Kidney tubule cell (primary cell): ENCODE measurements around the gene GRHPR.
A peak's percentile ranks its signal among the peaks of the same experiment; 100 is the strongest.
"Not testable (repeated sequence)": the region's sequence is repeated elsewhere in the genome, so short reads cannot be mapped to it uniquely, and the experiment has no call there.

ENCODE experiments used
- DNase-seq: peaks from one replicate; pipeline ENCODE4 v3.0.0-alpha.2; 2018; ENCODE audit warnings: low spot score

GRHPR gene

GRCh38 chr9:37447111-37447510 lies 24.6 kb downstream of the GRHPR start:
- DNase-seq = no peak

DNA sequence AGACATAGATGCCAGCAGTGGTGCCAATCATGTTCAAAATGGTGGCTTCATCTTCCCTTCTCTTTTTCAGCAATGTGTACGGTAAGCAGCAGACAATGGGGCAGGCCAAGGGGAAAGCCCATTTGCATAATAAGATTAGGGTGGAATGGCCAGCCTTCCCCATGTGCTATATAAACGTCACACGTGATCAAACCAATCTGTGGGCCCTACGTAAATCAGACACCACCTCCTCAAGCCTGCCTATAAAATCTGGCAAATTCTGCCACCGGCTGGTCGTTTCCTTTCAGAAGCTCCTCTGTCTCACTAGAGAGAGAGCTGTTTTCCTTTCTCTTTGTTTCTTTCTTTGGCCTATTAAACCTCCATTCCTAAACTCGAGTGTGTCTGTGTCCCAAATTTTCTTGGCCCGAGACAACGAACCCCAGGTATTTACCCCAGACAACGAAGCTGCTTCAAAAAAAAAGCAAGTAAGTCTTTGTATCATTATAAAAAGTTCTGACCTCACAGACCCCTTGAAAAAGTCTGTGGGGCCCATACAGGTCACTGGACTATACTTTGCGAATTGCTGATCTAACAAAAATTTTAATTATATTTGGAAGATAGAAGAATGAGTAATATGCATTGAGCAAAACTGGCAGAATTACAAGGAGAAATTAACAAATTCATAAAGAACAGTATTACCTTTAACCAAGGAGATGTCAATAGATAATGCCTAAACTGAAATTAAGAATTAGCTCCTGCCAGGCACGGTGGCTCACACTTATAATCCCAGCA lies 27.6 kb downstream of the GRHPR start:
- DNase-seq = no peak

- no peak for DNase-seq
Measured at GRCh38 chr9:37451628-37452027, 29.1 kb downstream of the GRHPR start.

GRCh38 chr9:37452611-37453010 lies 30.1 kb downstream of the GRHPR start:
- no peak for DNase-seq

DNA sequence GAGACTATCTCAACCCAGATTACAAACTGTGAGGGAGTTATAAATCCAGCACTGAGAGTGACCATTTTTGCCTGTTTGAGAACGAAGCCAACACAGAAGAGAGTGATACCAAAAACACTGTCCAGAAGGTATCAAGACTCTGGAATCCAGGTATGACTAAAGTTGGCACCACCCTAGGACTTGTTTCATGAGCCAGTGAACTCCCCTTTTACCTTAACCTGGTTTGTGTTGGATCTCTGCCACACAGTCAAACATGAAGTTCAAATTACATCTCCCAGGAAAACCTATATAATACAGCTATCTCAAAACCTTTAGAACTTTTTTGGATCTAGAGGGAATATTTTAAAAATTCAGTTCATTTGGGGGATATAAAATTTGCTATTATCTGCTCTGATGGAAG lies 31.3 kb downstream of the GRHPR start:
- DNase-seq = peak; percentile 26

DNA sequence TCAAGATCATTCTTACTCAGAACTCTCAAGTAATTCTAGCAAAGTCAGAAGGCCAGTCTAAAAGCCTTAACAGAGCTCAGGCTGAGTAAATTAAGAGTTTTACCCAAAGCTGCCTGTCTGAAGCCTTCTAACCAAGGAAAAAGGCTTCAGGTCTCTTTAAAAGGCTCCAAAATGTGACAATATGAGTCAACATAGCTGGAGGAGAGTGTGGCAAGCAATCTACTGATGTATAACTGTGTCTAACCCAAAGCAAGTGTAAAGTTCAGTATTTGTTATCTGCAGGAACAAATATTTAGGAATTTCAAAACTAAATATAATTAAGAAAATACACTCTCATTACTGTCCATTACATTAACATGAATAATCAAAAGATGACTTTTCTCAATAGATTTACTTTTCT lies 31.7 kb downstream of the GRHPR start:
- peak; percentile 17 for DNase-seq

- DNase-seq = peak; percentile 40
Measured at GRCh38 chr9:37455884-37456647, 33.6 kb downstream of the GRHPR start.

GRCh38 chr9:37456817-37457216 lies 34.3 kb downstream of the GRHPR start:
- DNase-seq = no peak

GRCh38 chr9:37464006-37464405 lies 41.5 kb downstream of the GRHPR start:
- DNase-seq = no peak

DNA sequence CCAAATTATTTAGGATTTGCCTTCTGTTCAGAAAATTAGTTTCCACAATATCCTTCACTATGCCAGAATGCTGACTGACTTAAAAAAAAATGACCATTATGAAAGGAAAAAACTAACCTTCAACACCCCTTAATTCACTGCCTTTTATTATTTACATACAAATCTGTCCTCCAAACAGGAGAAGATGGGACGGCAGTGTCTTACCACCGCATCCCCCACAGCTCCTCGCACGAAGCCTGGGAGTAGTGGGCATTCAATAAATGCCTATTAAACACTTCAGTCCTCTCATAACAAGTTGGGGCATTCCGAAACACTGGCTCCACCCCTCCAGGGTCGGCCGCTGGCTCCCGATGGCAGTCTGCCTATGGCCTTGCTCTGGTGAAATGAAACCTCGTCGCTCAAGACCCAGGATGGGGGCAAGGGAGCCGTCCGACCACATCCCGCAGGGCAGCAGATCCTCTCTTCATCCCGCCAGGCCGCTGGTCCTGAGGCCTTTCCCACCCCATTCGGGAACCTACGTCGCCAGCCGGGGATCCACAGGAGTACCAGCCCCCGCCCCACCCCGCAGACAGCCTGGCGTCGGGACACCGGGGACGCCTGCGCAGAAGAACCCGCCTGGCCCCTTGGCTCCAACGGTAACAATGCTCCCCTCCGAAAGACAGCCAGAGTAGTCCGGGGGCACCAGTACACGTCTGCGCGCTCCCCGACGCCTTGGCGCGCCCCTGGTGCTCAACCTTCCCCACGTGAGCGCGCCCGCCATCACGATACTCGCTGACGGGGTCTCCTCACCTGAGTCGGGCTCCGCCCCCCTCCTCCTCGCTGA lies 42.1 kb downstream of the GRHPR start:
- DNase-seq = no peak

DNA sequence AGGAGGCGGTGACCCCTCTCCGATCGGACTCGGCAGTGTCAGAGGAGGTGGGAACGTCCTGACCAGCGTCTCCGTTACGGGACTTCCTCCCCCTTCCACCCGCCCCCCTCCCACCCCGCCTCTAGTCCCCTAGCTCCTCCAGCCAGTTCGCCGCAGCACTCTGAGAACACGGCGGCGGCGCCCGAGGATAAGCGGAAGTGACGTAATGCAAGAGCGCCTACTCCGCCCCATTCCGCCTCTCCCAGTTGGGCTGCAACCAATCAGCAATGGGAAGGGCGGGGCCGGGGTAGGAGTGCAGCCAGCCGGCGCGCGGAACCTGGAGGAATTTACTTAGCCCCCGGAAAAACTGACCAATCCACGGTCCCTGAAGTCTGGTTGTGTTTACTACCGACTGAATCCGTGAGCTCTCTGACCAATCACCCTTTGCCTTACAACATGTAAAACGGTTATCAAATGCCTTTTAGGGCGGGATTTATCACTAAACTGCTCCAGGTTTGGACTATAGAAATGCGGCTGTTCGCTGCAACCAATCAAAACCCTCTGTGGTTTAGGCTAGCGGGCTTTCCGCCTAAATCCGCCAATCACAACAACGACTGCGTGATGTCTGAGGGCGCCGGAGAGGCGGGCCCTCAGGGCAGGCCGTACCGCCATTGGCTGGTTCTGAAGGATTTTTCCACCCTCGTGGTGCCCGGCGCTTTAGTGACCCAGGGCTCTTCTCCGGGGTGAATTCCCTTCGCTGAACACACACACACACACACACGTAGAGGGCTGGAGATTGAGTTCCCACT lies 42.9 kb downstream of the GRHPR start, which contains the start of gene ZBTB5:
Gene ZBTB5 (minus strand): TSS at position 202 of the 788 bp plus-strand sequence. CDS start 22,899 bp downstream, outside the sequence.
- peak; percentile 100 for DNase-seq

DNA sequence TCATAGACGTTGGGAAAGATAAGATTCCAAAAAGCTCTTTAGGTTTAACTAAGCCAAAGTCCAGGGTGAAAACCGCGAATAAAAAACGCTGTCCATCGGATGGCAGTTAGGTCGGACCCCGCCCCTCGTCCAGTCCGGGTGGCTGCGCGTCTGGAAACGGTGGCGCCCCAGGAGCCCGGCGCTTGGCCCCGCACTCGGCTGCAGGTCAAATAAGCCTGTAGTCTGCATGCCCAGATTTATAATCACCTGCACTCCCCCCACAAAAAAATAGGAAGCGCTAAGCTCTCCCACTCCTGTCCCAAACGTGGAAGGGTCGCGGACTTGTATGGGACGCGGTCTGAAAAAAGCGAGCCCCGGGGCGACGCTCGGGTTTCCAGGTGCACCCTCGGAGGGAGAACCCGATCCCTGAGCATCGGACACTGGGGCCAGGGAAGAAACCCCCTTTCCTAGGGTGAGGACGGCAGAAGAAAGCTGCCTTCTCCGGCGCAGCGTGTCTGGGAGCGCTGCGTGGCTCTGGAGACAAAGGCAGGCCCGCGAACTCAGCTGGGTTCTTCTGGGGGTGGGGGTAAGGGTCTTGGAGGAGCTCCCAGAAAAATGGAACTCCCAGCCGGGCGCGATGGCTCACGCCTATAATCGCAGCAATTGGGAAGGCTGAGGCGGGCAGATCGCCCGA lies 43.7 kb downstream of the GRHPR start:
- DNase-seq = peak; percentile 76

- DNase-seq = not testable (repeated sequence)
Measured at GRCh38 chr9:37467530-37467929, 45.0 kb downstream of the GRHPR start.

- no peak for DNase-seq
Measured at GRCh38 chr9:37468620-37469019, 46.1 kb downstream of the GRHPR start.

GRCh38 chr9:37471942-37472684 lies 49.6 kb downstream of the GRHPR start:
- peak; percentile 99 for DNase-seq

DNA sequence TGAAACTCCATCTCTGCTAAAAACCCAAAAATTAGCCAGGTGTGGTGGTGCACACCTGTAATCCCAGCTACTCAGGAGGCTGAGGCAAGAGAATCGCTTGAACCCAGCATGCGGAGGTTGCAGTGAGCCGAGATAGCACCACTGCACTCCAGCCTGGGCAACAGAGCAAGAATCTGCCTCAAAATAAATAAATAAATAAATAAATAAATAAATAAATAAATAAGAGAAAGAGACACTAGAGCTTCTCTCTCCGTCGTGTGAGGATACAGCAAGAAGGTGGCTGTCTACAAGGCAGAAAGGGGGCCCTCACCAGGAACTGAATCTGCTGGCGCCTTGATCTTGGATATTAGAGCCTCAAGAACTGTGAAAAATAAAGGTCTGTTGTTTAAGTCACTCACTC lies 51.5 kb downstream of the GRHPR start:
- not testable (repeated sequence) for DNase-seq

DNA sequence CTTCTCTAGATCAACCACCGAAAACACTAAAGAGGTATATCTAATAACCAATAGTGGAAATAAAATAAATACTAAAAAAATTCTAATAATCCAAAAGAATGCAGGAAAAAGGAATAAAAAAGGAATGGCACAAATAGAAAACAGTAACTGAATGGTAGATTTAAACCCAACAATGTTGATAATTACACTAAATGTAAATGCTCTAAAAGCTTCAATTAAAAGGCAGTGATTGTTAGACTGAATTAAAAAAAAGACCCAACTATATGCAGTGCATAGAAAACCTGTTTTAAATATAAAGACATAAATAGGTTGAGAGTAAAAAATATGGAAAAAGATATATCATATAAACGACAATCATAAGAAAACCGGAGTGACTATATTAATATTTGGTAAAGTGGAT lies 51.9 kb downstream of the GRHPR start:
- no peak for DNase-seq

DNA sequence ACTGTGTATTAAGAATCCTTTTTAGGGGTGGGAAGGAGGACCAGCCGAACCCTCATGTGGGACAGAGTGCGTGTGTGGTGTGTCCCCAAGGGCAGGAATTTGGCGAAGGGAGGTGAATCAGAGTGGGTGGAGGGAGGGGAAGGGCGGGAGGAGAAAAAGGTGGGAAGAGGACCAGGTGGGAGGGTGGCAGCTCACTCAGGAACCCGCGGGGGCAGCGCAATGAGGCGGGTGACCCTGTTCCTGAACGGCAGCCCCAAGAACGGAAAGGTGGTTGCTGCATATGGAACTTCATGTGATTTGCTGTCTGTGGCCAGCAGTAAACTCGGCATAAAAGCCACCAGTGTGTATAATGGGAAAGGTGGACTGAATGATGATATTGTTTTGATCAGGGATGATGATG lies 54.4 kb downstream of the GRHPR start:
- no peak for DNase-seq

- peak; percentile 17 for DNase-seq
Measured at GRCh38 chr9:37477443-37477842, 54.9 kb downstream of the GRHPR start.

DNA sequence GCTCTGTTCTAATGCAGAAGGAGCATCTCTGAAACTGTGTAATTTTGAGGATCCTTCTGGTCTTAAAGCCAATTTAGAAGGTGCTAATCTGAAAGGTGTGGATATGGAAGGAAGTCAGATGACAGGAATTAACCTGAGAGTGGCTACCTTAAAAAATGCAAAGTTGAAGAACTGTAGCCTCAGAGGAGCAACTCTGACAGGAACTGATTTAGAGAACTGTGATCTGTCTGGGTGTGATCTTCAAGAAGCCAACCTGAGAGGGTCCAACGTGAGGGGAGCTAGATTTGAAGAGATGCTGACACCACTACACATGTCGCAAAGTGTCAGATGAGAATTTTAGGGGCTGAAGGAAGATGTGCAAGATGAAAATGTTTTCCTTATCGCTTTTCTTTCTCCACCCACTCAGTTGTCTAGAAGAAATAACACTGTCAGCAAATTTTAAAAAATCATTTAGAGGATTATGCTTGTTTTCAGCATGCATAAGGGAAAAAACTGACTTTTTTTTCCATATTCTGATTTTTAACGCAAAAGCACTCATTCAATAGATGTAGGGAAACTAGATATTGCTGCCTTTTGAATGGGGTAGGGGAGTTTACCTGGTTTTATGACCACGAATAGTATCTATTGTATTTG lies 55.6 kb downstream of the GRHPR start:
- DNase-seq = not testable (repeated sequence)
